ENCODE data around the gene LIX1L. TPM values are rescaled to one million over a fixed set of nuclear protein-coding genes. Genes with fewer than 3 reads are reported as not detected.
"Not testable (repeated sequence)": the region's sequence is repeated elsewhere in the genome, so short reads cannot be mapped to it uniquely, and the experiment has no call there.

LIX1L gene
- total and polyA plus RNA-seq, 2 of the 13 experiments (the other 11 are each of a cell fraction or from before 2014, with no cell fraction given): 8.1 to 24.9 TPM

GRCh38 chr1:145935708-145936107 is 22.1 kb downstream of the LIX1L start:
- H3K4me1 ChIP-seq (ENCODE audit: insufficient read depth, low read length): no peaks in the 10 kb centered on the region; the same call in 1 of the 2 replicates
- ATAC-seq (no peak), DNase-seq (ENCODE audit: low spot score) (no peak), FAIRE-seq (no peak)
- no peak overlapping the region for H3K4me3 ChIP-seq (replicated peaks in 1 of 3; ENCODE audit: insufficient read depth in 1 of 3, low read depth in 2 of 3, low read length in 3 of 3)
- H3K9ac ChIP-seq (ENCODE audit: insufficient read depth, low read depth, low read length): no peak overlapping the region
- no peak overlapping the region for H3K27ac ChIP-seq (ENCODE audit: extremely low read length, insufficient read depth, low read length)
- TSS peak; percentile 52 for BruUV-seq (replicated peaks)
- peaks cover 3 to 13% of the 10 kb centered on the region in 2 experiments; a peak in 3 of 5 replicates for H3K36me3 ChIP-seq (replicated peaks in 1 of 2; ENCODE audit: control insufficient read depth in 1 of 2, insufficient read depth in 2 of 2, low read length in 2 of 2)
- H3K79me2 ChIP-seq (ENCODE audit: insufficient read depth, low read length): no peaks in the 10 kb centered on the region
- ChIA-PET CTCF (ENCODE audit: low intra/inter-chr PET ratio, low total read pairs) (no interaction called here), POLR2A (no interaction called here)
- TF ChIP-seq ZNF225 (CRISPR knock-in tag; IDR thresholded peaks at IDR 0.05): no peak
- no peak for TF ChIP-seq THAP7 (CRISPR knock-in tag; IDR thresholded peaks at IDR 0.05)
- no peak for TF ChIP-seq ZNF468 (CRISPR knock-in tag; IDR thresholded peaks at IDR 0.05)
- no peak for TF ChIP-seq IRF9 (CRISPR knock-in tag; IDR thresholded peaks at IDR 0.05; ENCODE audit: borderline replicate concordance)
- no peak for TF ChIP-seq FIP1L1 (IDR thresholded peaks at IDR 0.05; ENCODE audit: borderline replicate concordance, insufficient read depth, low read depth, low read length)
- no peak for TF ChIP-seq CENPX (CRISPR knock-in tag; IDR thresholded peaks at IDR 0.05)
- TF ChIP-seq KDM5A (IDR thresholded peaks at IDR 0.05; ENCODE audit: borderline replicate concordance, low read length): no peak
- no peak for TF ChIP-seq ZNF740 (CRISPR knock-in tag; IDR thresholded peaks at IDR 0.05)
- no peak for TF ChIP-seq SKIL (CRISPR knock-in tag; IDR thresholded peaks at IDR 0.05; ENCODE audit: borderline replicate concordance)
- H3K4me2 ChIP-seq (ENCODE audit: low read depth, low read length): no peak overlapping the region
- H3K9me3 ChIP-seq (ENCODE audit: low read length): no peaks in the 10 kb centered on the region
- no peak overlapping the region for H2AFZ ChIP-seq (ENCODE audit: low read length)
- in situ Hi-C loops (cut with HindIII; ENCODE audit: extremely low pct_ligation_motif_present, low pct_unique_long_range_greater_than_20kb) (no loop called here), intact Hi-C loops (cut with micrococcal nuclease; ENCODE audit: unreplicated experiment) (no loop called here)
- H3K27me3 ChIP-seq (ENCODE audit: control insufficient read depth in 1 of 2, insufficient read depth in 2 of 2, low read length in 2 of 2): no peaks in the 10 kb centered on the region; a peak in 1 of 5 replicates
- H4K20me1 ChIP-seq (ENCODE audit: insufficient read depth, low read length): no peaks in the 10 kb centered on the region

- intact Hi-C loops (cut with micrococcal nuclease; ENCODE audit: unreplicated experiment); H3K4me2 ChIP-seq (ENCODE audit: low read depth, low read length); DNase-seq (ENCODE audit: low spot score); H3K9me3 ChIP-seq (ENCODE audit: low read length); H3K4me3 ChIP-seq (replicated peaks in 1 of 3; ENCODE audit: insufficient read depth in 1 of 3, low read depth in 2 of 3, low read length in 3 of 3); FAIRE-seq; in situ Hi-C loops (cut with HindIII; ENCODE audit: extremely low pct_ligation_motif_present, low pct_unique_long_range_greater_than_20kb); ATAC-seq; H3K79me2 ChIP-seq (ENCODE audit: insufficient read depth, low read length); POLR2A ChIA-PET; H3K9ac ChIP-seq (ENCODE audit: insufficient read depth, low read depth, low read length); H2AFZ ChIP-seq (ENCODE audit: low read length); H3K27ac ChIP-seq (ENCODE audit: extremely low read length, insufficient read depth, low read length); H3K27me3 ChIP-seq (ENCODE audit: control insufficient read depth in 1 of 2, insufficient read depth in 2 of 2, low read length in 2 of 2); BruUV-seq (replicated peaks); CTCF ChIA-PET (ENCODE audit: low intra/inter-chr PET ratio, low total read pairs); H3K4me1 ChIP-seq (ENCODE audit: insufficient read depth, low read length); H4K20me1 ChIP-seq (ENCODE audit: insufficient read depth, low read length): not testable (repeated sequence)
- H3K36me3 ChIP-seq (replicated peaks in 1 of 2; ENCODE audit: control insufficient read depth in 1 of 2, insufficient read depth in 2 of 2, low read length in 2 of 2): peaks cover 3 to 13% of the 10 kb centered on the region in 2 experiments; a peak in 3 of 5 replicates
- WGBS (ENCODE audit: low lambda C conversion rate): 89% methylated on average over 8 of the region's 9 CpGs
Observed at GRCh38 chr1:145932522-145933009, 25.3 kb downstream of the LIX1L start.

All from HepG2 (cell line).